C4-2B (cell line): Measurements from ENCODE around the gene BORCS5.

Experiments
- CTCF ChIP-seq: fragments of 450-650 bp; conservative IDR thresholded peaks from 2 replicates; pipeline ENCODE4 v1.5.1; 2017; ENCODE audit warnings: mild to moderate bottlenecking
- ZFX ChIP-seq: fragments of 450-650 bp; IDR thresholded peaks from 2 replicates; pipeline ENCODE4 v1.6.1; 2017

- TF ChIP-seq CTCF (no peak), ZFX (no peak)
Measured at GRCh38 chr12:12467264-12467663, 110.4 kb downstream of the BORCS5 start.
